ENCODE data around the gene MRPL46. TPM values are rescaled to one million over a fixed set of nuclear protein-coding genes. Genes with fewer than 3 reads are reported as not detected.
A peak's percentile ranks its signal among the peaks of the same experiment; 100 is the strongest.

The MRPL46 gene
- total and polyA plus RNA-seq, 9 of the 15 experiments (the other 6 are each of a cell fraction or from before 2014, with no cell fraction given), result 41.2 to 72.2 (median 49.8) TPM

DNA sequence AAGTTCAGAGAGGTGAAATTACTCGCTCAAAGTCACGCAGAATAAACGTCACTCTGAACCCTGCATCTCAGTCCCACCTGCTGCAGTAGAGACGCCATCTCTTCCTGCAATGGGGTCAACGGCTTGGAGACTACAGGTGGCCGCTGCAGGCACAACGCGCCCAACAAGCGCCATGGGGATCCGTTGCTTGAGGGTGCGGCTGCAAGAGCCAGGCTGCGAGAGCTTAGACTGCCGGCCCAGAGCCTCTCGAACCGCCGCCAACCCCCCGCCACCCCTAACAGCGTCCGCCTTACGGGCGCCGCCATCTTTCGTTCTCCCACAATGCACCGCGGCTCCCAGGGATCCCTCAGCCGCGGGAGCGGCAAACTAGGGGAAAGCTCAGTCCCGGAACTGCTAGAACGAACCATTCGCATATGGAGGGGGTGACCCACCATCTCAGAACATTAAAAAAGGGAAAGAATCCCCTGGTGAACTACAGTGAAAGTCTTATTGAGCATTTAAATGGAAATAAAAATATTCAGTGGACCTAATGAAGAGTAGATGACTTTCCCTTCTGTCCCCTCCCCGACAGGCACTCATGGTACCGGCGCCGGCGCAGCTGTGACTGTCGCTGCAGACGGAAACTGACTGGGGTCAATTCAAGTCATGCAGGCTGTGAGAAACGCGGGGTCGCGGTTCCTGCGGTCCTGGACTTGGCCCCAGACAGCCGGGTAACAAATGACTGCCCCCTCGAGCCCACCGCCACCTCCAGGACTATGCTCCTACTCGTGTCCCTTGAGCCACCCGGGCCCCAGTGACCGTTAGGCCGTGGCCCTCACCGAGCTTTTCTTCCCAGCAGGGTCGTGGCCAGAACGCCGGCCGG is at the start of gene MRPL46, which contains the start of gene MRPS11 (continued):
- TF ChIP-seq ELF2 (CRISPR knock-in tag; IDR thresholded peaks at IDR 0.05) (peak; percentile 76), KAT8 (IDR thresholded peaks at IDR 0.05; ENCODE audit: low read depth) (0 out of 2 replicates have a peak, but pooled peaks have one; percentile 40), FOXJ2 (tag; IDR thresholded peaks at IDR 0.05) (peak; percentile 52; the same call in 1 of the 2 replicates), MYBL2 (IDR thresholded peaks at IDR 0.05; ENCODE audit: low read depth) (no peak; the same call in 1 of the 2 replicates), MYBL2 (CRISPR knock-in tag; IDR thresholded peaks at IDR 0.05; ENCODE audit: borderline replicate concordance) (no peak), NONO (IDR thresholded peaks at IDR 0.05; ENCODE audit: low read depth in 2 of 2, low read length in 1 of 2) (peak in 1 of 2 experiments; percentile 99; a peak in 2 of 4 replicates), ZNF764 (CRISPR knock-in tag; IDR thresholded peaks at IDR 0.05; ENCODE audit: low read depth) (peak; percentile 86; the same call in 1 of the 2 replicates), POLR2G (IDR thresholded peaks at IDR 0.05; ENCODE audit: low read depth, low read length) (peak; percentile 92), MGA (IDR thresholded peaks at IDR 0.05) (peak; percentile 77), ATF7 (IDR thresholded peaks at IDR 0.05) (peak; percentile 100), CSDE1 (IDR thresholded peaks at IDR 0.05) (0 out of 4 replicates have a peak, but pooled peaks of 1 of the 2 experiments have one; percentile 59), CHD1 (IDR thresholded peaks at IDR 0.05; ENCODE audit: low read length) (peak; percentile 20), RB1 (IDR thresholded peaks at IDR 0.05; ENCODE audit: low read depth) (peak; percentile 46; the same call in 1 of the 2 replicates)
- TF ChIP-seq, protein P1, sequence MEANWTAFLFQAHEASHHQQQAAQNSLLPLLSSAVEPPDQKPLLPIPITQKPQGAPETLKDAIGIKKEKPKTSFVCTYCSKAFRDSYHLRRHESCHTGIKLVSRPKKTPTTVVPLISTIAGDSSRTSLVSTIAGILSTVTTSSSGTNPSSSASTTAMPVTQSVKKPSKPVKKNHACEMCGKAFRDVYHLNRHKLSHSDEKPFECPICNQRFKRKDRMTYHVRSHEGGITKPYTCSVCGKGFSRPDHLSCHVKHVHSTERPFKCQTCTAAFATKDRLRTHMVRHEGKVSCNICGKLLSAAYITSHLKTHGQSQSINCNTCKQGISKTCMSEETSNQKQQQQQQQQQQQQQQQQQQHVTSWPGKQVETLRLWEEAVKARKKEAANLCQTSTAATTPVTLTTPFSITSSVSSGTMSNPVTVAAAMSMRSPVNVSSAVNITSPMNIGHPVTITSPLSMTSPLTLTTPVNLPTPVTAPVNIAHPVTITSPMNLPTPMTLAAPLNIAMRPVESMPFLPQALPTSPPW (CRISPR knock-in tag; IDR thresholded peaks at IDR 0.05), result peak; percentile 53; the same call in 1 of the 2 replicates

All from K562 (cell line).